Heart right ventricle (tissue), 16 donors: Measurements from ENCODE around the gene UBN1. TPM values are rescaled to one million over a fixed set of nuclear protein-coding genes. Genes with fewer than 3 reads are reported as not detected.

Source experiments
- ATAC-seq, 8 donors: fragments of 200-7000 bp; cut with Tn5 transposase; one replicate each; pipeline ENCODE4 v1.9.1; 2020; ENCODE audit warnings: mild to moderate bottlenecking in 8 of 8, moderate library complexity in 8 of 8, moderate number of reproducible peaks in 1 of 8
- DNase-seq, 2 donors: peaks; one replicate each; pipeline ENCODE4 v3.0.0-alpha.2; 2020
- H3K27ac ChIP-seq, 10 donors: fragments of 200-600 bp; sonication (generic) in 2 of 10; one replicate each; pipeline versions ENCODE4 v1.5.0 to v1.8.0; 2020 to 2022; ENCODE audit warnings: mild to moderate bottlenecking in 3 of 10
- H3K27me3 ChIP-seq, 7 donors: fragments of 200-600 bp; one replicate each; pipeline ENCODE4 v1.8.0; 2021 to 2022; ENCODE audit warnings: mild to moderate bottlenecking in 2 of 7
- H3K36me3 ChIP-seq, 9 donors: fragments of 200-600 bp; sonication (generic) in 1 of 9; one replicate each; pipeline versions ENCODE4 v1.5.0 to v1.8.0; 2020 to 2022; ENCODE audit warnings: mild to moderate bottlenecking in 2 of 9
- H3K4me1 ChIP-seq, 9 donors: fragments of 200-600 bp; sonication (generic) in 1 of 9; one replicate each; pipeline versions ENCODE4 v1.5.0 to v1.8.0; 2020 to 2022; ENCODE audit warnings: mild to moderate bottlenecking in 4 of 9
- H3K4me3 ChIP-seq, 10 donors: fragments of 200-600 bp; sonication (generic) in 2 of 10; one replicate each; pipeline versions ENCODE4 v1.5.0 to v1.8.0; 2020 to 2022; ENCODE audit warnings: mild to moderate bottlenecking in 7 of 10, moderate library complexity in 2 of 10
- H3K9me3 ChIP-seq, 11 donors: fragments of 200-600 bp in 10 of 11; sonication (generic) in 2 of 11; one replicate each; pipeline versions ENCODE4 v1.5.0 to v1.8.0; 2013 to 2022; ENCODE audit warnings: mild to moderate bottlenecking in 2 of 11, control low read depth in 1 of 11, moderate library complexity in 1 of 11
- CTCF ChIP-seq, 9 donors: fragments of 200-600 bp; sonication (generic) in 2 of 9; IDR thresholded peaks; one replicate each; pipeline versions ENCODE4 v1.5.0 to v1.8.0; 2021 to 2022; ENCODE audit warnings: antibody characterized with exemption in 9 of 9, mild to moderate bottlenecking in 5 of 9, moderate library complexity in 1 of 9
- WGBS, 2 donors: extraction: QIAGEN DNeasy Blood & Tissue Kit; methylation state at CpG; one replicate each; pipeline ENCODE4 v1.1.7; 2013; ENCODE audit warnings: inconsistent platforms in 1 of 2; 5-methylcytosine and 5-hydroxymethylcytosine counted together
- intact Hi-C, 10 donors: fragments of 100-400 bp; cut with DNase I; formaldehyde crosslinking; loops; one replicate each; pipeline versions ENCODE4 v1.11.1 to v1.14.2; 2022
- polyA plus RNA-seq, 2 donors: library from polyadenylated mRNA; stranded (reverse); fragments of 200-250 nt; gene quantifications; one replicate each; pipeline ENCODE4 v1.2.3, GENCODE V29; 2013
- total RNA-seq, 10 donors: library from RNA; stranded (reverse); fragmentation: NEBNext Ultra II Directional in 3 of 10; extraction: Animal tissue kit (Norgen Biotek cat#: 25700) in 3 of 10; gene quantifications; one replicate each; pipeline versions ENCODE4 v1.2.1 to v1.2.4, GENCODE V29; 2021 to 2023
- donor health status: Arrhythmogenic right ventricular cardiomyopathy.
- donor health status: ischemic (EF 13 %, LVEDD 7.1; RV severe dilation, severe dysfunction).
- donor health status: healthy with polysubstance abuse.
- donor health status: DM: no; HTN: yes; CAD: no.
- donor health status: DM: no; HTN: no; CAD: no.
- donor health status: ischemic (EF 25% LVEDD 6.9; RV normal size, moderate dysfunction).
- donor health status: ischemic (EF 25% LVEDD 5.7; RV mildly dilated, moderate dysfunction).
- donor health status: healthy.
- donor health status: DM: yes; HTN: yes; CAD: no.
- donor health status: Ischemic cardiomyopathy.
- donor health status: ischemic (EF 35%, LVEDD 5.7; RV mildly dilated, moderate dysfunction).
- donor health status: nonischemic (EF 11% LVEDD 7.7; RV severe dilation, severe dysfunction).
- donor health status: DM: yes; HTN: yes; CAD: no.
- donor health status: PGD.
- donor health status: ischemic (EF 29% LVEDD 5.4; RV normal size, mild dysfunction).
- donor health status: nonischemic (EF 23%, LVEDD 6.1; RV moderate dilation, normal function).

UBN1 gene
- total and polyA plus RNA-seq, 12 donors = 11.3 to 56.9 (median 30.2) TPM

DNA sequence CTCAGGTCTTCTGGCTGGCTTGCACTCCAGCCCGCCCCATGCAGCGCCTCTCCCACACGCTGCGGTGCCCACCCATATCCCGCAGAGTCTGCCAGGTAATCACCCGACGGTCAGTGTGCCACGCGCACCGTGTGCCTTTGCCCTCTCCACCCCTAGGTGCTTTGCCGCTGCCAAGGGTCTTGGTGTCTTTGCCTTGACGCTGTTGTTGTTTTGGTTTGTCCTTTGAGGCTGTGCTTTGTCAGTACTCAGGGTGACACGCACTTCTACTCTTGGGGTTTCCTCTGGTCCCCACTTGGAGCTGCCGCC, 30.1 kb downstream of the UBN1 start:
- H3K27ac ChIP-seq = no peak overlapping the region
- no peaks in the 10 kb centered on the region for H3K9me3 ChIP-seq
- 90 to 95% methylated on average over 14 of the region's 14 CpGs for WGBS, 2 donors
- no peaks in the 10 kb centered on the region for H3K27me3 ChIP-seq
- no peak for DNase-seq
- TF ChIP-seq CTCF (IDR thresholded peaks at IDR 0.05) = no peak
- no peak overlapping the region for H3K4me3 ChIP-seq
- peaks cover 8 to 100% (median 83%) of the 10 kb centered on the region in 9 donors for H3K36me3 ChIP-seq
- intact Hi-C loops = no loop called here
- H3K4me1 ChIP-seq = peaks cover 0 to 14% (median 8%) of the 10 kb centered on the region in 9 donors
- ATAC-seq = no peak

- ATAC-seq = no peak
- no peak for TF ChIP-seq CTCF (IDR thresholded peaks at IDR 0.05)
- no peaks in the 10 kb centered on the region for H3K27me3 ChIP-seq
Observed at GRCh38 chr16:4879049-4879448, 31.8 kb downstream of the UBN1 start.

GRCh38 chr16:4880006-4880580, 32.8 kb downstream of the UBN1 start:
- no peak for ATAC-seq
- WGBS, 2 donors = 96% methylated on average over 17 of the region's 17 CpGs
- H3K4me1 ChIP-seq = peaks cover 0 to 25% (median 12%) of the 10 kb centered on the region in 9 donors

More at GRCh38 chr16:4879049-4879448, 31.8 kb downstream of the UBN1 start:
- H3K27ac ChIP-seq = no peak overlapping the region
- no peak for DNase-seq
- WGBS, 2 donors = 78 to 80% methylated on average over 4 of the region's 4 CpGs
- no peak overlapping the region for H3K4me3 ChIP-seq
- H3K4me1 ChIP-seq = peaks cover 0 to 25% (median 12%) of the 10 kb centered on the region in 9 donors
- intact Hi-C loops = no loop called here
- peaks cover 11 to 100% (median 76%) of the 10 kb centered on the region in 9 donors for H3K36me3 ChIP-seq
- no peaks in the 10 kb centered on the region for H3K9me3 ChIP-seq

GRCh38 chr16:4882000-4882632, 34.8 kb downstream of the UBN1 start:
- peak in 1 of 2 donors; percentile 27 for DNase-seq
- TF ChIP-seq CTCF (IDR thresholded peaks at IDR 0.05) = no peak
- H3K9me3 ChIP-seq = no peaks in the 10 kb centered on the region
- peak overlapping the region in 5 of 10 donors; percentile 15 to 60 (median 41) for H3K27ac ChIP-seq
- H3K4me1 ChIP-seq = peaks cover 0 to 25% (median 12%) of the 10 kb centered on the region in 9 donors
- no peaks in the 10 kb centered on the region for H3K27me3 ChIP-seq
- no peak overlapping the region for H3K4me3 ChIP-seq
- WGBS, 2 donors = 63 to 68% methylated on average over 14 of the region's 14 CpGs
- intact Hi-C loops = loop anchor here in 1 of 10 donors (10.0 kb wide), 1 partner anchor 63 kb away; no protein-coding TSS in a partner anchor
- H3K36me3 ChIP-seq = peaks cover 13 to 100% (median 74%) of the 10 kb centered on the region in 9 donors
- ATAC-seq = peak in 1 of 8 donors; percentile 31

More at GRCh38 chr16:4880006-4880580, 32.8 kb downstream of the UBN1 start:
- TF ChIP-seq CTCF (IDR thresholded peaks at IDR 0.05) = no peak
- H3K9me3 ChIP-seq = no peaks in the 10 kb centered on the region
- H3K27me3 ChIP-seq = no peaks in the 10 kb centered on the region
- H3K27ac ChIP-seq = no peak overlapping the region
- peaks cover 13 to 100% (median 74%) of the 10 kb centered on the region in 9 donors for H3K36me3 ChIP-seq
- DNase-seq = no peak
- intact Hi-C loops = loop anchor here in 1 of 10 donors (10.0 kb wide), 1 partner anchor 65 kb away; no protein-coding TSS in a partner anchor
- H3K4me3 ChIP-seq = no peak overlapping the region
